BE2C (cell line): ENCODE measurements around the gene PARVA.
A peak's percentile ranks its signal among the peaks of the same experiment; 100 is the strongest.

ENCODE experiments used
- DNase-seq: peaks from one replicate; pipeline ENCODE4 v3.0.0-alpha.2; 2020
- H3K27me3 ChIP-seq: fragments of 250-450 bp; sonication (Bioruptor Pico); 2 replicates; pipeline ENCODE4 v1.5.1; 2020; ENCODE audit warnings: mild to moderate bottlenecking
- H3K36me3 ChIP-seq: fragments of 250-450 bp; sonication (Bioruptor Pico); 2 replicates; pipeline ENCODE4 v1.5.1; 2020; ENCODE audit warnings: mild to moderate bottlenecking
- H3K4me1 ChIP-seq: fragments of 250-450 bp; sonication (Bioruptor Pico); 2 replicates; pipeline ENCODE4 v1.5.1; 2020
- H3K4me3 ChIP-seq: 2 replicates; pipeline ENCODE4 v1.5.1; 2011; ENCODE audit warnings: low read depth, low read length
- H3K9me3 ChIP-seq: fragments of 250-450 bp; sonication (Bioruptor Pico); 2 replicates; pipeline ENCODE4 v1.5.1; 2020
- TF ChIP-seq, protein P1 (sequence below): IDR thresholded peaks from 2 replicates; pipeline ENCODE4 v1.5.1; 2012; ENCODE audit warnings: mild to moderate bottlenecking, low read depth, low read length

Gene PARVA

DNA sequence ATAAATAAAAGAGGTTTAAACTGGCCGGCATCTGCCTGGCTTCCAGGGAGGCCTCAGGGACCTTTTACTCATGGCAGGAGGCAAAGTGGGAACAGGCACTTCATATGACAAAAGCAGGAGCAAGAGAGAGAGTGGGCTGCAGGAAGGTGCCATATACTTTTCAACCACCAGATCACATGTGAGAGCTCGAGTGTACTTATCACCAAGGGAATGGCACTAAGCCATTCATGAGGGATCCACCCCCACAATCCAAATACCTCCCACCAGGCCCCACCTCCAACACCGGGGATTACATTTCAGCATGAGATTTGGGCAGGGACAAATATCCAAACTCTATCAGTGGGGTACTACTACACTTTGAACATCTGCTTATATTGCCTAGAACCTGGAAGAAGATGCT, 126.5 kb downstream of the PARVA start:
- TF ChIP-seq, protein P1, sequence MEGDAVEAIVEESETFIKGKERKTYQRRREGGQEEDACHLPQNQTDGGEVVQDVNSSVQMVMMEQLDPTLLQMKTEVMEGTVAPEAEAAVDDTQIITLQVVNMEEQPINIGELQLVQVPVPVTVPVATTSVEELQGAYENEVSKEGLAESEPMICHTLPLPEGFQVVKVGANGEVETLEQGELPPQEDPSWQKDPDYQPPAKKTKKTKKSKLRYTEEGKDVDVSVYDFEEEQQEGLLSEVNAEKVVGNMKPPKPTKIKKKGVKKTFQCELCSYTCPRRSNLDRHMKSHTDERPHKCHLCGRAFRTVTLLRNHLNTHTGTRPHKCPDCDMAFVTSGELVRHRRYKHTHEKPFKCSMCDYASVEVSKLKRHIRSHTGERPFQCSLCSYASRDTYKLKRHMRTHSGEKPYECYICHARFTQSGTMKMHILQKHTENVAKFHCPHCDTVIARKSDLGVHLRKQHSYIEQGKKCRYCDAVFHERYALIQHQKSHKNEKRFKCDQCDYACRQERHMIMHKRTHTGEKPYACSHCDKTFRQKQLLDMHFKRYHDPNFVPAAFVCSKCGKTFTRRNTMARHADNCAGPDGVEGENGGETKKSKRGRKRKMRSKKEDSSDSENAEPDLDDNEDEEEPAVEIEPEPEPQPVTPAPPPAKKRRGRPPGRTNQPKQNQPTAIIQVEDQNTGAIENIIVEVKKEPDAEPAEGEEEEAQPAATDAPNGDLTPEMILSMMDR, result no peak
- Histone ChIP-seq H3K36me3 (no peaks in the 10 kb centered on the region), H3K4me3 (no peak overlapping the region), H3K9me3 (no peaks in the 10 kb centered on the region), H3K4me1 (peaks cover 22% of the 10 kb centered on the region), H3K27me3 (no peaks in the 10 kb centered on the region)
- no peak for DNase-seq

DNA sequence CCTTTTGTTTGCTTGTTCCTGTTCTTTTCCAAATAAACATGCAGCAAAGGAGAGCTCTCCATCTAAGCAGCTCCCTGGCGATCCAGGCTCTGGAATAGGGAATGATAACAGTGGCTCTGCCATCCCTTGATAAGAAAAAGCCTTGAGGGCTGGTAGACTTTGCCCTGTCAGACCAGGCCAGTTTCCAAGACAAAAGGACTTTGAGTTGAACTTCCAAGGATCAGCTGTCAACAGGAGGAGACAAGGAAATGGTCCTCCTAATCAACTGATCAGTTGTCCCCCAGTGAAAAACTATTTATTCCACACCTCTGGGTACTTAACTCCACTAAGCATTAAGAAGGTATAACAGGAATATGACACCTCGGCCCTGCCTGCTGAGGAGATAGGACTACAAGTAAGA, 127.8 kb downstream of the PARVA start:
- Histone ChIP-seq H3K27me3 (no peaks in the 10 kb centered on the region), H3K36me3 (no peaks in the 10 kb centered on the region), H3K4me3 (no peak overlapping the region), H3K4me1 (peaks cover 22% of the 10 kb centered on the region), H3K9me3 (no peaks in the 10 kb centered on the region)
- TF ChIP-seq, protein P1, result no peak
- DNase-seq, result peak; percentile 62

DNA sequence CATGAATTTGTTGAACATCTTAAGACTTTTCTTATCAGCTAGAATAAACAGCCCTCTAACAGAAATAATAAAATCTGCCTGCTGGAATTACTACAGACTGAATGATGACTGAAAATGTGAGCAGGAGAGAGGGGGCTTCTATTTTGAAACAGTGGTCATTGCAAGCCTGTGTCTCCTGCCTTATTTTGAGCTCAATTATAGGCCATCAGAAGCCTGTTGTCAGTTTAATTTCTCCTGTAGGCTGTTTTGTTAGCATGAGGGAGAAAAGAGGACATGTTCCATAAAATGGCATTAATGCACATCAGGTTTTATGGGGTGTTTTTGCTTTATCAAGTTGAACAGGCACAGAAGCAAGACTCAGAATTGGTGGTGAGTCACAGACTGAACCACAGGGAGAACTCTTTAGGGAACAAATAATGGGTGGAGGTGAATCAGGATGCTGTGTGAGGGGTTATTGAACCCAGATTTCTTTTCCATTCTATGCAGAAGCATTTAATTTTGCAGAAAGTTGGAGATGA, 129.1 kb downstream of the PARVA start:
- Histone ChIP-seq H3K4me3 (no peak overlapping the region), H3K9me3 (no peaks in the 10 kb centered on the region), H3K36me3 (no peaks in the 10 kb centered on the region), H3K27me3 (no peaks in the 10 kb centered on the region), H3K4me1 (peaks cover 24% of the 10 kb centered on the region)
- TF ChIP-seq, protein P1, result no peak
- no peak for DNase-seq

DNA sequence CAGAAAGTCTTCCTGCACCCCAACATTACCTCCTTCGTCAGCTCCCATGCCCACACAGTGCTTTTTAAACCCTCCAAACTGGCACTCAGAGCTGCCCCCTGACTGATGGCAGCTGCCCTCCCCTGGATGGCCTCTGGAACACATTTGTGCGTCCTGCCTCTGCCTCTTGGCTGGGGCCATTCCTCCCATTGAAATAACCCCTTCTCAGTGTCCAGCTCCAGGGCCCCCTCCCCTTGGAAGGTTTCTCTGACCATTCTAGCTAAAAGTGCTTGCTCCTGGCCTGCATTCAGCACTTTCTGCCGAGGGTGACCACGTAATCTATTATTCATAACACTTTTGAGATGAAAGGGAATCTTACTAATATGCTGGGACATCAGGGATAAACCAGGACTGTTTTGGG, 130.0 kb downstream of the PARVA start:
- Histone ChIP-seq H3K4me1 (peaks cover 33% of the 10 kb centered on the region), H3K9me3 (no peaks in the 10 kb centered on the region), H3K4me3 (no peak overlapping the region), H3K27me3 (no peaks in the 10 kb centered on the region), H3K36me3 (no peaks in the 10 kb centered on the region)
- TF ChIP-seq, protein P1, result no peak
- DNase-seq, result no peak

DNA sequence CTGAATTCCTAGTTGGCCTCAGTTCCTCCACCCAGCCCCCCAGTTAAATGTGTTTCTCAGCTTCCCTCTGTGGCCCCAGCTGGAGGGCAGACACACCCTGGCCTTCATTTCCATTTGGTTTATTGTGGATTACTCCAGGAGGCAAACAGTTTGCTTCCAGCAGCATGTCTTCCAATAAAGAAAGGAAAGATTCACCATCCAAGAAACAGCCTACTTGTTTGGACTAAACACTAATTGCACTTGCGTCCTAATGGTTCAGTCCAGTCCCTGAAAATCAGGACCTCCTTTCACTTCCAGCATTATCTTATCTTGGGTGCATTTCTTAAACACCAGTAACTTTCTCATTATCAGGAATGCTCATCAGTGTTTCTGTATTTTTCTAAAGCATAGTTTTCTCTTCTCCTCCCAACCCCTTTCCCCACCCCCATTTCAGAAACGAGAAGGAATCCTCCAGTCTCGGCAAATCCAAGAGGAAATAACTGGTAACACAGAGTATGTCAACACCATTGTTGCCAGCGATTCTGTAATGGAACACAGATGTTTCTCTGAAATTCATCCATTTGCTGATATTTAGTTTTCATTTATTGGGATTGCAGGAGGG, 130.9 kb downstream of the PARVA start:
- no peaks in the 10 kb centered on the region for H3K27me3 ChIP-seq
- H3K36me3 ChIP-seq, result no peaks in the 10 kb centered on the region
- no peak overlapping the region for H3K4me3 ChIP-seq
- no peak for DNase-seq
- no peaks in the 10 kb centered on the region for H3K9me3 ChIP-seq
- TF ChIP-seq, protein P1, result no peak
- peaks cover 34% of the 10 kb centered on the region for H3K4me1 ChIP-seq

DNA sequence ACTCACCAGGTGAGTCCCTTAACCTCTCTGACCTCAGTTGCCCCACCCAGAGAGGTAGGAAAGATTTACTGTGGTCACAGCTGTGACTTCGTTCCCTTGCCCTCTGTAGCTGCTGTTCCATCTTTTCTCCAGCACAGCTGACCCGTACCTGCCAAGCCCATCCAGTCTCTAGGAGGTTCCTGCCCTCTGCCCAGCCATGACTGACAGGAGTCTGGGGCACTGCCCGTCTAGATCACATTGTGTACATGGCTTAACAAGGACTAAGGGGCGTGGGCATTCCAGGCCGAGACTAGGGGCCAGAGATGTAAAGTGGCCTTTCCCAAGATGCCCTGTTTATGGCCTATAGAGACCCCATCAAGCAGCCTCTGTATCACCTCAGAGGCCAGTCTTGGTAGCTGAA, 132.0 kb downstream of the PARVA start:
- TF ChIP-seq, protein P1, result no peak
- Histone ChIP-seq H3K27me3 (no peaks in the 10 kb centered on the region), H3K9me3 (no peaks in the 10 kb centered on the region), H3K4me3 (no peak overlapping the region), H3K36me3 (no peaks in the 10 kb centered on the region), H3K4me1 (peaks cover 33% of the 10 kb centered on the region)
- DNase-seq, result no peak
